ENCODE measurements around the gene ACADVL.

ACADVL gene

GRCh38 chr17:7184091-7184488 lies 35.6 kb upstream of the ACADVL start:
- no peak for TF ChIP-seq CTCF (conservative IDR thresholded peaks at IDR 0.05; ENCODE audit: low read length)
- DNase-seq (ENCODE audit: low read depth), result no peak
- H3K4me3 ChIP-seq (ENCODE audit: low read length), result no peak overlapping the region

DNA sequence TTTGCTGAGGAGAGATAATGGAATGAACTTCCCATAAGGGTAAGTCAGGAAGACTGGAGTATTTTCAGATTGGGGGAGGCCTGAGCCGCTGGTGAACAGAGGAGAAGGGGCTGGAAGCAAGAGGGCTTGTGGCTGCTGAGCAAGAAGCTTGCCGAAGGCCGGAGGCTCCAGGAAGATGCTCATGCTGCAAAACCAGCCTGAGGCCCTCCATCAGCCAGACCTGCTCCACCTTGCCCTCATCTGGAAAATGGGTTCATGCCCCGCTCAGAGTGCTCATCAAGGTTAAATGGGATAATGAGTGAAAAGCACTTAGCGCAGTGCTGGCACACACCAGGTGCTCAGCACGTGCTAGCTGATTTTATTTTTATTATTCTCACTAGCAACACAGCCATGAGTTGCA lies 35.1 kb upstream of the ACADVL start:
- no peak for DNase-seq (ENCODE audit: low read depth)
- H3K4me3 ChIP-seq (ENCODE audit: low read length), result no peak overlapping the region
- no peak for TF ChIP-seq CTCF (conservative IDR thresholded peaks at IDR 0.05; ENCODE audit: low read length)

DNA sequence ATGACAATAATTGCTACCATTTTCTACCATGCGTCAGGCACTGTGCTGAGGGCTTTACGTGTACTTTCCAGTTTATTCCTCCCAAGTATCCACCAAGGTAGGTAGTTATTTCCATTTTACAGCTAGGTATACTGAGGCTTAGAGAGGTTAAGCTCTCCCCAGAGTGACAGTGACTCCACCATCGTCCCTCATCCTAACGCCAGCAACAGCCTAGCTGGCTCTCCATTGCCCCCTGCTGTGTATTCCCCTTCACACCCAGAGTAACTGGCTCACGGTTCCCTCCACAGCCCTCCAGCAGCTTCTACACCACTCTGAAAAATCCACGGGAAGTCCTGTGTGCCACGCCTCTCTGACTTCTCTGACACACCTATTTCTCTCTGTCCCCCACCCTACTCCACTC lies 33.5 kb upstream of the ACADVL start:
- DNase-seq (ENCODE audit: low read depth), result no peak
- TF ChIP-seq CTCF (conservative IDR thresholded peaks at IDR 0.05; ENCODE audit: low read length), result peak; percentile 27
- H3K4me3 ChIP-seq (ENCODE audit: low read length), result no peak overlapping the region

DNA sequence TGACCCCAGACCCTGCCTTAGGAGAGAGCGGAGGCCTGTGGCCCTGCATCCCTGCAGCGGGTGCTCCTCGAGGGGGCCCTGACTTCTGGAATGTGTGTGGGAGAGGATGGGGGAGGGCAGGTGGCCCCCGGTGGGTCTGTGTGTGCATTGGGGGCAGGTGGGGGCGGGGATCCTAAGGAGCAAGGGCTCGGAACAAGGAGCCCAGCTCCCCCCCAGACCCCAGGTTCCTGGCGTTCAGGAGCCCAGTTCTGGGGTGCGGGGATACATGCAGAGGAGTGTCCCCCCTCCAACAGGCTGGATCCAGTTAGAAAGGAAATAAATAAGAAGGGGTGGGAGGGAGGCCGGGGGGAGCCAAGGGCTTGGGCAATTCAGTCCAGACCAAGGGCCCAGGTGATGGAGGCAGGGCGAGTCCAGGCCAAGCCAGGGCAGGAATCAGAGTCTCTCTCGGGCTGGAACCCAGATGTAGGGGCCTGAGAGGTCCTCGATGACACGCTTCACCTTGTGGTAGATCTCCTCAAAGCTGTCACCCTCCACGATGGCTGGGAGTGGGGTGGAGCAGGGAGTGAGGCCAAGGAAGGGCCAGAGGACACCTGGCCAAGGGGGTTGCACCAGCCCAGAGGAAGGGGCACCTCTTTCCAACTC lies 29.3 kb upstream of the ACADVL start:
- no peak overlapping the region for H3K4me3 ChIP-seq (ENCODE audit: low read length)
- DNase-seq (ENCODE audit: low read depth), result no peak
- no peak for TF ChIP-seq CTCF (conservative IDR thresholded peaks at IDR 0.05; ENCODE audit: low read length)

DNA sequence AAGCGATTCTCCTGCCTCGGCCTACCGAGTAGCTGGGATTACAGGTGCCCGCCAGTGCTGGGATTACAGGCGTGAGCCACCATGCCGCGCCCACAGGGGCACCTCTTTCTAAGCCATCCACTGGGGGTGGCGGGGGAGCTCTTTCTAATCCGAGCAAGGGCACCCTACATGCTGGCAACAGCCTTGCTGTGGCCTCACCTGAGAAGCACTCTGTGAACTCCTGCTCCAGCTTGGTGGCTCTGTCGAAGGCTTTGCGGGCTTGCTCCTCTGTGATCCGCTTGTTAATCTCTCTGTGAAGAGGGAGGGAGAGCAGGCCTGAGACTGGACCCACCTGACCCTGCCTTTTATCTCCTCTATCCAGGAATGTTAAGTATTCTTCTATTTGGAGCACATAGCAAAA lies 28.7 kb upstream of the ACADVL start:
- no peak for DNase-seq (ENCODE audit: low read depth)
- no peak for TF ChIP-seq CTCF (conservative IDR thresholded peaks at IDR 0.05; ENCODE audit: low read length)
- no peak overlapping the region for H3K4me3 ChIP-seq (ENCODE audit: low read length)

DNA sequence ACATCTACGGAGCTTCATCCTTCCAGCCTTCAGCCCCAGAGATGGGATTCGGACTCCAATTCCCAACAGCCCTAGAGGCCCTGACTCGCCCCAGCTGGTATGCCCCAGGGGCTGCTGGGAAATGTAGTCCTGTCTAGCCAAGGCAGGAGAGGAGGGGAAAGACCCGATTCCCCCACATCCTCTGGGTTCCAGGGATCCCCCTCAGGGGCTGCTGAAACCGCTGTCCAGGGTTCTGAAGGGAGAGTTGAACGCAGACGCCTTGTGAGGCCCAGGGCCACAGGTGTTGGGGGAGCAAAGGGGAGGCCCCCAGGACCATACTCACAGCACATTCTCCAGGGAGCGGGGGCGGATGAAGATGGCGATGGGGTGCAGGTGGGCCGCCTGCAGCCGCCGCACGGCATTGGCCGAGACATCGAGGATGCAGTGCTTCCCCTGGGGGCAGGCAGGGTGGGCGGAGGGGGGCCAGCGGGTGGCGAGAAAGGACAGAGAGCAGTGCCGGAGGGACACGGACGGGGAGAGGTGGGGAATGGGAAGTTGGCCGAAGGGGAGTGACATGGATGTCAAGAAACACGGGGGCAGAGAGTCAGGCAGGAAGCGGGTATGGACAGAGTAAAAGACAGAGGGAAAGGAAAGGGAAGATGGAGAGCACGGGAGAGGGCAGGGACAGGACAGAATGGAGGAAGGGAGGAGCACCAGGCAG lies 28.0 kb upstream of the ACADVL start:
- DNase-seq (ENCODE audit: low read depth), result no peak
- H3K4me3 ChIP-seq (ENCODE audit: low read length), result no peak overlapping the region
- TF ChIP-seq CTCF (conservative IDR thresholded peaks at IDR 0.05; ENCODE audit: low read length), result no peak

DNA sequence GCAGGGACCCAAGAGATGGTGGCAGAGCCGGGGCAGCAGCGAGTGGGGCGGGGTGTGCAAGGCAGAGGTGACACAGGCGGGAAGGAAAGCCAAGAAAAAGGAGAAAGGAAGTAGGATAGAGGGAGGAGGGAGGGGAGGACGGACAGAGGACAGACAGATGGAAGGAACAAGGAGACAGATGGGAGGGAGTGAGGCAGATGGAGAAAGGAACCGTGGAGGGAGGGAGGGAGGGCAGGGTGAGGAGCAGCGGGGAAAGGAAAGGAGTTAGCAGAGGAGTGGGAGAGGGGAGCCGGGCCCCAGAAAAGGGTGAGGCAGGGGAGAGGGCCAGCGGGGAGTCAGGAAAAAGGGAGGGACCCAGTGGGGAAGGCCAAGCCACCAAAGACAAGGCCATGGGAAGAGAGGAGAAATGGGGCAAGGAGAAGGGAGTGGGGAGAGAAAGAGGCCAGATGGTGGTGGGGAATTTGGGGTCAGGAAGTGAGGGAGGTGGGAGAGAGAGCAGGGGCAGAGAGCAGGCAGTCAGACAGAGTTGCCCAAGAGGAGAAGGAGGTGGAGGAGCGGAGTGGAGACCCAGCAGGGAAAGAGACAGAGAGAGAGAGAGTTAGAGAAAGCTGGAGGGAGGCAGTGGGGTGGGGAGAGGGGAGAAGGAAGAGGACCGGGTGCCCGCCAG lies 27.3 kb upstream of the ACADVL start:
- TF ChIP-seq CTCF (conservative IDR thresholded peaks at IDR 0.05; ENCODE audit: low read length), result no peak
- no peak for DNase-seq (ENCODE audit: low read depth)
- H3K4me3 ChIP-seq (ENCODE audit: low read length), result no peak overlapping the region
